GM18526 (cell line): ENCODE results near the gene RFT1.

ENCODE experiments used
- POLR2A ChIP-seq: IDR thresholded peaks from 3 replicates; pipeline ENCODE4 v1.6.1; 2011; ENCODE audit not compliant: insufficient read length; ENCODE audit errors: extremely low read depth

Gene RFT1

GRCh38 chr3:53145713-53146080 is 15.5 kb upstream of the RFT1 start:
- no peak for TF ChIP-seq POLR2A

GRCh38 chr3:53144862-53145712 is 14.9 kb upstream of the RFT1 start:
- no peak for TF ChIP-seq POLR2A

- TF ChIP-seq POLR2A, result no peak
These were observed 14.2 kb upstream of the RFT1 start for GRCh38 chr3:53144446-53144845.

GRCh38 chr3:53142986-53143385 is 12.8 kb upstream of the RFT1 start:
- TF ChIP-seq POLR2A, result no peak

GRCh38 chr3:53140847-53141845 is 10.9 kb upstream of the RFT1 start:
- TF ChIP-seq POLR2A, result no peak

- TF ChIP-seq POLR2A, result no peak
These were observed 9.9 kb upstream of the RFT1 start for GRCh38 chr3:53139906-53140846.

GRCh38 chr3:53137835-53138446 is 7.7 kb upstream of the RFT1 start:
- TF ChIP-seq POLR2A, result no peak

- no peak for TF ChIP-seq POLR2A
These were observed 7.0 kb upstream of the RFT1 start for GRCh38 chr3:53137221-53137620.

- no peak for TF ChIP-seq POLR2A
These were observed 4.5 kb upstream of the RFT1 start for GRCh38 chr3:53134631-53135232.

- no peak for TF ChIP-seq POLR2A
These were observed 2.1 kb upstream of the RFT1 start for GRCh38 chr3:53132347-53132746.

GRCh38 chr3:53131096-53131495 is 861 bp upstream of the RFT1 start:
- TF ChIP-seq POLR2A, result no peak

GRCh38 chr3:53129344-53129743 is 891 bp downstream of the RFT1 start:
- TF ChIP-seq POLR2A, result no peak

GRCh38 chr3:53126601-53127000 is 3.6 kb downstream of the RFT1 start:
- TF ChIP-seq POLR2A, result no peak

- no peak for TF ChIP-seq POLR2A
These were observed 6.3 kb downstream of the RFT1 start for GRCh38 chr3:53123953-53124352.
